GM10248 (cell line): ENCODE measurements around the gene MAN2A1.

Experiments used
- CTCF ChIA-PET: fragments of 300-600 bp; sonication (Branson Sonifier 250); formaldehyde crosslinking; extraction: SDS; loops from one replicate; lab custom pipeline; 2021; ENCODE audit warnings: antibody characterized with exemption; lab: Yijun Ruan, JAX
- POLR2A ChIA-PET: fragments of 350-650 bp; sonication (Branson Sonifier 250); formaldehyde crosslinking; extraction: SDS; loops from one replicate; lab custom pipeline; 2020; ENCODE audit warnings: antibody characterized with exemption; lab: Yijun Ruan, JAX
- DNase-seq: peaks from one replicate; pipeline ENCODE4 v3.0.0; 2012; ENCODE audit errors: extremely low spot score
- CTCF ChIP-seq: IDR thresholded peaks from 2 replicates; pipeline ENCODE4 v1.5.1; 2012; ENCODE audit warnings: mild to moderate bottlenecking, low read depth; ENCODE audit errors: extremely low read depth, missing control alignments, control extremely low read depth

MAN2A1 gene

DNA sequence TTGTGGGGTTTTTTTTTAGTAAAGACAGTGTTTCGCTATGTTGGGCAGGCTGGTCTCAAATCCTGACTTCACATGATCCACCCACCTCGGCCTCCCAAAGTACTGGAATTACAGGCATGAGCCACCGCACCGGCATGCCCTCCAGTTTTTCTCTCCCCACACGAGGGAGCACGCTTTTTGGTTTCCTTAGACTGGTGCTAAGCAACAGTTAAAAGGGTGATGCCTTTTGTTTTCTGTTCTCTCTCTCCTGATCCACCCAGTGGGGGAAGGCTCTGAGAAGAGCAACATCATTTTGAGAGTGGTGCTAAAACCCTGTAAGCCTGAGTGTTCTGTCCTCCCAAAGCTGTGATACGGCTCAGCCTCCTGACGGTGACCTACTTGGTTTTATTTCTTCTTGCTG, 146.6 kb downstream of the MAN2A1 start:
- POLR2A ChIA-PET, result no interaction called here
- TF ChIP-seq CTCF, result no peak
- CTCF ChIA-PET, result interaction anchor here (1.5 kb wide), 1 partner anchor 16 kb away, joined by 3 read pairs; no protein-coding TSS in a partner anchor
- no peak for DNase-seq

- TF ChIP-seq CTCF, result no peak
- DNase-seq, result no peak
- ChIA-PET POLR2A (no interaction called here), CTCF (interaction anchor here (1.0 to 1.2 kb wide), 2 partner anchors 15 to 34 kb away, joined by 3 read pairs; no protein-coding TSS in a partner anchor)
Measured at GRCh38 chr5:109837231-109837861, 147.6 kb downstream of the MAN2A1 start.

DNA sequence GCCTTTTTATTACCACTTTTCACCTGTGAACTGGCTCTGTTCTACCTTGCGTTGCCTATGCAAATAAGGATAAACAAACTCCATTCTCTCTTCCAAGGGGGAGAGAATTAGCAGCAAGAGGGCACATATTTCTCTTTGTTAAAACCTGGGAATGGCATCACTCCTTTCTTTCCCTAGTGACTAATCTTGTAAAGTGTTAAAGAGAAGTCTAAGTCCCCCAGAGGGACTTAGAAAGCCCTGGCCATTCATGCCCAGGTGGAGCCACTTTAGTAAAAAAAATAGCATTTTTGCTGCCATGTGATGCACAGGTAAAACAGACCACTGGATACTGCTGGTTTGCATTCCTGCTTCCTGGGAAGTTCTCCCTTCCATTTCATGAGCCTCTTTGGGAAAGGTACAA, 148.4 kb downstream of the MAN2A1 start:
- no peak for DNase-seq
- POLR2A ChIA-PET, result no interaction called here
- TF ChIP-seq CTCF, result no peak
- CTCF ChIA-PET, result interaction anchor here (1.0 kb wide), 1 partner anchor 35 kb away, joined by 3 read pairs; no protein-coding TSS in a partner anchor

DNA sequence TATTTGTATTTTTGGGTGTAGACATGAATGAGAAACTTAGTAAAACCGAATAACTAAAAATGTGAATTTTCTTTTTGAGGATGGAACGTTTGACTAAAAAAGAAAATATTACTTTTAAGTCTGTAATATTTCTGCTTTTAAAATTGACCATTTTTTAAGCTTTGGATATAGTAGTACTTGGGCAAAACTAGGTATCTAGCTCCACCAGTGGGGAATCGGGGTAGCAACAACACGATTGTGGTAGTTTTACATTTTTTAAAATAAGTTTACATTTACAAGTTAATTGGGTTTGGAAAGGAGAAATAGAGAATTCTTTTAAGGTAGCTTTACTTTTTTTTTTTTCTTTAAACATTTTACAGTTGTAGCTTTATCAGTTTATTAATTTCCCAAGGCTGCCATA, 154.4 kb downstream of the MAN2A1 start:
- no peak for DNase-seq
- ChIA-PET POLR2A (no interaction called here), CTCF (interaction anchor here (1.1 kb wide), 1 partner anchor 13 kb away, joined by 6 read pairs; no protein-coding TSS in a partner anchor)
- TF ChIP-seq CTCF, result no peak

DNA sequence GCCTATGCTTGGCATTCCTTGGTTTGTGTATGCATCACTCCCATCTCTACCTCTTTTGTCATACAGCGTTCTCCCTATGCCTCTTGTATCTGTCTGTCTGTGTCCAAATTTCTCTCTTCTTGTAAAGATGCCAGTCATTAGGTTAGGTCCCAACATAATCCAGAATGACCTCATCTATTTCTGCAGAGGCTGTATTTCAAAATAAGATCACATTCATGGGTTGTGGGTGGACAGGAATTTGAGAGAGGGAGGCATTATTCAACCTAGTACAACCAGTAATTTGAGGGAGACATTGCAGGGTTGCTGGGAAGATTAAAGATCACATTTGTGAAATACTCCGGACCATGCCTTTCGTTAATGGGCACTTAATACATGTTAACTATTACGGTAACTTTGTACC, 155.0 kb downstream of the MAN2A1 start:
- ChIA-PET POLR2A (no interaction called here), CTCF (interaction anchor here (1.1 kb wide), 1 partner anchor 13 kb away, joined by 6 read pairs; no protein-coding TSS in a partner anchor)
- DNase-seq, result no peak
- TF ChIP-seq CTCF, result no peak

GRCh38 chr5:109848130-109848529, 158.4 kb downstream of the MAN2A1 start:
- POLR2A ChIA-PET, result no interaction called here
- CTCF ChIA-PET, result interaction anchor here (0.7 to 1.3 kb wide), 2 partner anchors 9 to 11 kb away, joined by 3 to 4 read pairs; no protein-coding TSS in a partner anchor
- no peak for DNase-seq
- no peak for TF ChIP-seq CTCF
